SK-N-SH treated with all-trans-retinoic acid at 6 μM for 48 hours (cell line): Measurements from ENCODE around the gene CENPT.

Source experiments
- ATAC-seq: fragments of 200-7000 bp; cut with Tn5 transposase; 3 replicates; pipeline ENCODE4 v1.9.1; 2020; ENCODE audit warnings: mild to moderate bottlenecking, moderate library complexity
- ARNTL ChIP-seq: fragments of 450-650 bp; formaldehyde crosslinking; IDR thresholded peaks from 2 replicates; pipeline ENCODE4 v1.5.0; 2020; ENCODE audit warnings: low read depth, mild to moderate bottlenecking, moderate library complexity, borderline replicate concordance
- BACH2 ChIP-seq: fragments of 250-450 bp; sonication (Bioruptor Pico); IDR thresholded peaks from 2 replicates; pipeline ENCODE4 v1.9.0; 2021; ENCODE audit warnings: mild to moderate bottlenecking, borderline replicate concordance
- GLIS3 ChIP-seq: fragments of 250-450 bp; sonication (Bioruptor Pico); IDR thresholded peaks from 2 replicates; pipeline ENCODE4 v1.5.0; 2020; ENCODE audit warnings: mild to moderate bottlenecking, moderate library complexity
- ISL1 ChIP-seq: fragments of 250-450 bp; sonication (Bioruptor Pico); IDR thresholded peaks from 2 replicates; pipeline ENCODE4 v2.1.2; 2022; ENCODE audit warnings: mild to moderate bottlenecking, moderate library complexity
- OSR1 ChIP-seq: fragments of 250-450 bp; sonication (Bioruptor Pico); IDR thresholded peaks from 2 replicates; pipeline ENCODE4 v1.8.0; 2022; ENCODE audit warnings: moderate library complexity, mild to moderate bottlenecking, inconsistent platforms
- PATZ1 ChIP-seq: fragments of 250-450 bp; sonication (Bioruptor Pico); IDR thresholded peaks from 2 replicates; pipeline ENCODE4 v1.8.0; 2020; ENCODE audit warnings: mild to moderate bottlenecking, moderate library complexity, borderline replicate concordance
- POU6F1 ChIP-seq: fragments of 250-450 bp; sonication (Bioruptor Pico); IDR thresholded peaks from 2 replicates; pipeline ENCODE4 v1.8.0; 2021; ENCODE audit warnings: low read depth, mild to moderate bottlenecking, moderate library complexity, borderline replicate concordance
- RARB ChIP-seq: fragments of 250-450 bp; sonication (Bioruptor Pico); IDR thresholded peaks from 2 replicates; pipeline ENCODE4 v1.8.0; 2021; ENCODE audit warnings: mild to moderate bottlenecking, moderate library complexity
- TCF4 ChIP-seq: fragments of 250-450 bp; sonication (Bioruptor Pico); IDR thresholded peaks from 2 replicates; pipeline ENCODE4 v1.8.0; 2021; ENCODE audit warnings: mild to moderate bottlenecking, moderate library complexity, borderline replicate concordance
- TOX ChIP-seq: fragments of 250-450 bp; sonication (Bioruptor Pico); IDR thresholded peaks from 2 replicates; pipeline ENCODE4 v1.8.0; 2021; ENCODE audit warnings: mild to moderate bottlenecking, moderate library complexity, borderline replicate concordance
- ZC3H10 ChIP-seq: fragments of 250-450 bp; sonication (Bioruptor Pico); IDR thresholded peaks from 2 replicates; pipeline ENCODE4 v1.5.1; 2021; ENCODE audit warnings: mild to moderate bottlenecking, moderate library complexity
- ZFP3 ChIP-seq: fragments of 250-450 bp; sonication (Bioruptor Pico); IDR thresholded peaks from 2 replicates; pipeline ENCODE4 v1.5.0; 2020; ENCODE audit warnings: mild to moderate bottlenecking, moderate library complexity
- ZFP30 ChIP-seq: fragments of 450-650 bp; formaldehyde crosslinking; IDR thresholded peaks from 2 replicates; pipeline ENCODE4 v1.5.0; 2022; ENCODE audit warnings: mild to moderate bottlenecking, moderate library complexity
- ZNF565 ChIP-seq: fragments of 450-650 bp; formaldehyde crosslinking; conservative IDR thresholded peaks from 2 replicates; pipeline ENCODE4 v1.5.0; 2020; ENCODE audit warnings: low read depth, mild to moderate bottlenecking, moderate library complexity
- ZNF70 ChIP-seq: fragments of 450-650 bp; formaldehyde crosslinking; IDR thresholded peaks from 2 replicates; pipeline ENCODE4 v1.5.0; 2020; ENCODE audit warnings: mild to moderate bottlenecking, moderate library complexity
- TF ChIP-seq, protein P1 (sequence below): fragments of 250-450 bp; sonication (Bioruptor Pico); IDR thresholded peaks from 2 replicates; pipeline ENCODE4 v1.5.1; 2021; ENCODE audit warnings: mild to moderate bottlenecking, moderate library complexity
- TF ChIP-seq, protein P2 (sequence below): fragments of 250-450 bp; sonication (Bioruptor Pico); IDR thresholded peaks from 2 replicates; pipeline ENCODE4 v1.5.0; 2020; ENCODE audit warnings: mild to moderate bottlenecking, moderate library complexity

CENPT gene

DNA sequence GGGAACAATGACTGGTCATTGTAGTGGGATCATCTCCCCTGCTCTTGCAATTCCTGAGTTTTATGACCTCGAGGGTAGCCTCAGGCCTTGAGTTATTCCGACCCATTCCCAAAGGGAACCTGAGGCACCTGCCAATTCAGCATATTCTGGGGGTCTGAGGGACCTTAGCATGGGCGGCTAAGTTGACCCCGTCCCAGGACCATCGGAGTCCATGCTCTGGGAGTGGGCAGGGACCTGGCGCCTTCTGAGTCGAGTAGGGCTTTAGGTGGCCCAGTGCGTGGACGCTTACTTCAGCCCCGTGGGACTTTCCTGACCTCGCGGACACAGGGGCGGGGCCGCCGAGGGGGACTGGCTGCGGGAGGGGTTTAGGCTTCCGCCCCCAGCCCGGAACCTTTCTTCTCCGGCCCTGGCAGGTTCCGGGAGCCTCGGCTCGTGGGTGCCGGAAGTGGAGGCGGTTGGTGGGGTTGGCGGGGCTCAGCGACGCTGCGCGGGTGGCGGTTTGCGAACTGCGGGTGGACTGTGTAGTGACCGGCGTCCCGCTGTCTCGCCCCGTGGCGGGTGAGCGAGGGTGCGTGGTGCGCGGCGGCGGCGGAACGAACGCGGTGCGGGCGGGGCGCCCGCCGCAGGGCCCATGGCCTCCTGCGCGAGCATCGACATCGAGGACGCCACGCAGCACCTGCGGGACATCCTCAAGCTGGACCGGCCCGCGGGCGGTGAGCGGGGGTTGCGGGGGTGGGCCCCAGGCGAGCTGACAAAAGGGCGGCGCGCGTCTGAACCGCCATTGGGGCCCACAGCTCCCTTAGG lies 25.3 kb upstream of the CENPT start, which contains the start of gene EDC4 (continued):
- TF ChIP-seq POU6F1 (no peak), ARNTL (CRISPR knock-in tag) (no peak), GLIS3 (CRISPR knock-in tag) (no peak; the same call in 1 of the 2 replicates), ZNF565 (no peak), PATZ1 (CRISPR knock-in tag) (peak; percentile 94), ISL1 (CRISPR knock-in tag) (no peak), TOX (CRISPR knock-in tag) (peak; percentile 65), ZFP30 (CRISPR knock-in tag) (no peak), ZC3H10 (CRISPR knock-in tag) (0 out of 2 replicates have a peak, but pooled peaks have one; percentile 20), RARB (CRISPR knock-in tag) (peak; percentile 41; the same call in 1 of the 2 replicates)

GRCh38 chr16:67872131-67872630 lies 24.7 kb upstream of the CENPT start:
- TF ChIP-seq BACH2 (CRISPR knock-in tag) (no peak), ZNF565 (no peak), TOX (CRISPR knock-in tag) (no peak), ARNTL (CRISPR knock-in tag) (no peak), RARB (CRISPR knock-in tag) (no peak), PATZ1 (CRISPR knock-in tag) (no peak), ZC3H10 (CRISPR knock-in tag) (no peak), ZFP3 (CRISPR knock-in tag) (no peak), OSR1 (CRISPR knock-in tag) (no peak), ZNF70 (CRISPR knock-in tag) (no peak), GLIS3 (CRISPR knock-in tag) (no peak), TCF4 (CRISPR knock-in tag) (no peak), POU6F1 (no peak)
- TF ChIP-seq, protein P1, sequence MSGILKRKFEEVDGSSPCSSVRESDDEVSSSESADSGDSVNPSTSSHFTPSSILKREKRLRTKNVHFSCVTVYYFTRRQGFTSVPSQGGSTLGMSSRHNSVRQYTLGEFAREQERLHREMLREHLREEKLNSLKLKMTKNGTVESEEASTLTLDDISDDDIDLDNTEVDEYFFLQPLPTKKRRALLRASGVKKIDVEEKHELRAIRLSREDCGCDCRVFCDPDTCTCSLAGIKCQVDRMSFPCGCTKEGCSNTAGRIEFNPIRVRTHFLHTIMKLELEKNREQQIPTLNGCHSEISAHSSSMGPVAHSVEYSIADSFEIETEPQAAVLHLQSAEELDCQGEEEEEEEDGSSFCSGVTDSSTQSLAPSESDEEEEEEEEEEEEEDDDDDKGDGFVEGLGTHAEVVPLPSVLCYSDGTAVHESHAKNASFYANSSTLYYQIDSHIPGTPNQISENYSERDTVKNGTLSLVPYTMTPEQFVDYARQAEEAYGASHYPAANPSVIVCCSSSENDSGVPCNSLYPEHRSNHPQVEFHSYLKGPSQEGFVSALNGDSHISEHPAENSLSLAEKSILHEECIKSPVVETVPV (CRISPR knock-in tag) = no peak
- TF ChIP-seq, protein P2, sequence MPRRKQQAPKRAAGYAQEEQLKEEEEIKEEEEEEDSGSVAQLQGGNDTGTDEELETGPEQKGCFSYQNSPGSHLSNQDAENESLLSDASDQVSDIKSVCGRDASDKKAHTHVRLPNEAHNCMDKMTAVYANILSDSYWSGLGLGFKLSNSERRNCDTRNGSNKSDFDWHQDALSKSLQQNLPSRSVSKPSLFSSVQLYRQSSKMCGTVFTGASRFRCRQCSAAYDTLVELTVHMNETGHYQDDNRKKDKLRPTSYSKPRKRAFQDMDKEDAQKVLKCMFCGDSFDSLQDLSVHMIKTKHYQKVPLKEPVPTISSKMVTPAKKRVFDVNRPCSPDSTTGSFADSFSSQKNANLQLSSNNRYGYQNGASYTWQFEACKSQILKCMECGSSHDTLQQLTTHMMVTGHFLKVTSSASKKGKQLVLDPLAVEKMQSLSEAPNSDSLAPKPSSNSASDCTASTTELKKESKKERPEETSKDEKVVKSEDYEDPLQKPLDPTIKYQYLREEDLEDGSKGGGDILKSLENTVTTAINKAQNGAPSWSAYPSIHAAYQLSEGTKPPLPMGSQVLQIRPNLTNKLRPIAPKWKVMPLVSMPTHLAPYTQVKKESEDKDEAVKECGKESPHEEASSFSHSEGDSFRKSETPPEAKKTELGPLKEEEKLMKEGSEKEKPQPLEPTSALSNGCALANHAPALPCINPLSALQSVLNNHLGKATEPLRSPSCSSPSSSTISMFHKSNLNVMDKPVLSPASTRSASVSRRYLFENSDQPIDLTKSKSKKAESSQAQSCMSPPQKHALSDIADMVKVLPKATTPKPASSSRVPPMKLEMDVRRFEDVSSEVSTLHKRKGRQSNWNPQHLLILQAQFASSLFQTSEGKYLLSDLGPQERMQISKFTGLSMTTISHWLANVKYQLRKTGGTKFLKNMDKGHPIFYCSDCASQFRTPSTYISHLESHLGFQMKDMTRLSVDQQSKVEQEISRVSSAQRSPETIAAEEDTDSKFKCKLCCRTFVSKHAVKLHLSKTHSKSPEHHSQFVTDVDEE = no peak
- no peak for ATAC-seq
